ENCODE results near the gene LCLAT1.

DNA sequence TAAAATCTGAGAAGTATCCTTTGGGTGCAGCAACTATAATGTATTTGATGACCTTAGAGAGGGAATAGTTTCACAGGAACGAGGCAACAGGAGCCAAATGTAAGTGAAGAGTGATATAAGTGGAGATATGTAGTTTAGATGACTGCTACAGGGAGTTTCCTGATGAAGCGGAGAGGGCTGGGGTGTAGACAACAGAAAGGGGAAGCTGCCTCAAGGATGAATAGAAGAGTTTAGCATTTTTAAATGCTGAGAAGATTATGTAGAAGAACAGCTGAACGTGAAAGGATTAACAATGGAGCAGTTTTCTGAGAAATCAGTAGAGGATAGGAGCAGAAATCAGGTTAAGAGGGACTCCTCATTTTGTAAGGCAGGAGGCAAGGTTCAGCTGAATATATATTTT, 133.3 kb downstream of the LCLAT1 start:
- TF ChIP-seq, protein P1, sequence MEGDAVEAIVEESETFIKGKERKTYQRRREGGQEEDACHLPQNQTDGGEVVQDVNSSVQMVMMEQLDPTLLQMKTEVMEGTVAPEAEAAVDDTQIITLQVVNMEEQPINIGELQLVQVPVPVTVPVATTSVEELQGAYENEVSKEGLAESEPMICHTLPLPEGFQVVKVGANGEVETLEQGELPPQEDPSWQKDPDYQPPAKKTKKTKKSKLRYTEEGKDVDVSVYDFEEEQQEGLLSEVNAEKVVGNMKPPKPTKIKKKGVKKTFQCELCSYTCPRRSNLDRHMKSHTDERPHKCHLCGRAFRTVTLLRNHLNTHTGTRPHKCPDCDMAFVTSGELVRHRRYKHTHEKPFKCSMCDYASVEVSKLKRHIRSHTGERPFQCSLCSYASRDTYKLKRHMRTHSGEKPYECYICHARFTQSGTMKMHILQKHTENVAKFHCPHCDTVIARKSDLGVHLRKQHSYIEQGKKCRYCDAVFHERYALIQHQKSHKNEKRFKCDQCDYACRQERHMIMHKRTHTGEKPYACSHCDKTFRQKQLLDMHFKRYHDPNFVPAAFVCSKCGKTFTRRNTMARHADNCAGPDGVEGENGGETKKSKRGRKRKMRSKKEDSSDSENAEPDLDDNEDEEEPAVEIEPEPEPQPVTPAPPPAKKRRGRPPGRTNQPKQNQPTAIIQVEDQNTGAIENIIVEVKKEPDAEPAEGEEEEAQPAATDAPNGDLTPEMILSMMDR (conservative IDR thresholded peaks at IDR 0.05; ENCODE audit: low read length): no peak
- TF ChIP-seq EZH2phosphoT487 (IDR thresholded peaks at IDR 0.05; ENCODE audit: borderline replicate concordance, low read depth, low read length): no peak

All from OCI-LY7 (cell line).